Activated T-cell treated with anti-CD3 and anti-CD28 coated beads for 1 hour (primary cell): ENCODE data around the gene PELI2.
"Not testable (repeated sequence)": the region's sequence is repeated elsewhere in the genome, so short reads cannot be mapped to it uniquely, and the experiment has no call there.

ENCODE experiments used
- DNase-seq: peaks from one replicate; pipeline ENCODE4 v3.0.0-alpha.2; 2020; ENCODE audit warnings: low read depth

The PELI2 gene

GRCh38 chr14:56143025-56143424, 24.8 kb downstream of the PELI2 start:
- no peak for DNase-seq

- DNase-seq: no peak
Measured at GRCh38 chr14:56144176-56144575, 26.0 kb downstream of the PELI2 start.

GRCh38 chr14:56145181-56145769, 27.1 kb downstream of the PELI2 start:
- no peak for DNase-seq

GRCh38 chr14:56145965-56146364, 27.8 kb downstream of the PELI2 start:
- no peak for DNase-seq

- no peak for DNase-seq
Measured at GRCh38 chr14:56147449-56147848, 29.2 kb downstream of the PELI2 start.

GRCh38 chr14:56147986-56148901, 30.0 kb downstream of the PELI2 start:
- DNase-seq: no peak

- no peak for DNase-seq
Measured at GRCh38 chr14:56149151-56149550, 30.9 kb downstream of the PELI2 start.

GRCh38 chr14:56149995-56150394, 31.8 kb downstream of the PELI2 start:
- DNase-seq: no peak

- DNase-seq: no peak
Measured at GRCh38 chr14:56150645-56151345, 32.6 kb downstream of the PELI2 start.

GRCh38 chr14:56152221-56152620, 34.0 kb downstream of the PELI2 start:
- no peak for DNase-seq

- DNase-seq: no peak
Measured at GRCh38 chr14:56153267-56153666, 35.1 kb downstream of the PELI2 start.

- no peak for DNase-seq
Measured at GRCh38 chr14:56154321-56154720, 36.1 kb downstream of the PELI2 start.

- no peak for DNase-seq
Measured at GRCh38 chr14:56156096-56156495, 37.9 kb downstream of the PELI2 start.

- DNase-seq: no peak
Measured at GRCh38 chr14:56159066-56159465, 40.9 kb downstream of the PELI2 start.

- DNase-seq: no peak
Measured at GRCh38 chr14:56160088-56160487, 41.9 kb downstream of the PELI2 start.

GRCh38 chr14:56161658-56162057, 43.4 kb downstream of the PELI2 start:
- no peak for DNase-seq

GRCh38 chr14:56162476-56162875, 44.3 kb downstream of the PELI2 start:
- DNase-seq: no peak

- DNase-seq: not testable (repeated sequence)
Measured at GRCh38 chr14:56166579-56166978, 48.4 kb downstream of the PELI2 start.

- no peak for DNase-seq
Measured at GRCh38 chr14:56168007-56168616, 49.9 kb downstream of the PELI2 start.

- no peak for DNase-seq
Measured at GRCh38 chr14:56170028-56170427, 51.8 kb downstream of the PELI2 start.

GRCh38 chr14:56170877-56171422, 52.7 kb downstream of the PELI2 start:
- no peak for DNase-seq

GRCh38 chr14:56172074-56172473, 53.9 kb downstream of the PELI2 start:
- no peak for DNase-seq
